Activated naive CD8-positive, alpha-beta T cell treated with anti-CD3 and anti-CD28 coated beads, Interleukin-2, amount 50 U/mL, for 16 hours (primary cell): ENCODE results near the gene CCDC90B.

Experiments used
- DNase-seq: peaks from one replicate; pipeline ENCODE4 v3.0.0-alpha.2; 2020; ENCODE audit warnings: low read depth, low spot score

The CCDC90B gene

DNA sequence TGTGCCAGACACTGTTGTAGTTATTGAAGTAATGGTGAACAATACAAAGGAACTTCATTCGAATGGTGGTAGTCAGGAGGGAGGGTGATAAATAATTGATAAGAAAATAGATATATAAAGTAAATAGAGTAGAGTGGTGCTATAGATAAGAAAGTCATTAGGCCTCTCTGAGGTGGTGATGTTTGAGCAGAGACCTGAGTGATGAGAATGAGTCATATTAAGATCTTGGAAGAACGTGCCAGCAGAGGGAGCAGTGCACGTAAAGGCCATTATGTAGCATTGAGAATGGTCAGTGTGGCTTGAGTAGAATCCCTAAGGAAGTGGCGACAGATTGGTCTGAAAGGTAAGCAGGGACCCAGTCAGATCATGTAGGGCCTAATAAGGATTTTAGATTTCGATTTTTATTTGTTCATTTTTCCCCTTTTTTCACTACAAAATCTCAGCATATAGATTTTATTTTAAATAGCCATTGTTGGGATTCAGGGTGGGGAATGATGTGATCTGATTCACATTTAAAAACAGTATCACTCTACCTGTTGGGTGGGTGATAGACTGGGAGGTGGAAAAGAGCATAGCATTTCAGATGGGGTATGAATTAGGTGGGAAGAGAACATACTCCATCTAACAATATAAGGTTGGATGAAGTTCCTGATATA is 44.7 kb downstream of the CCDC90B start:
- no peak for DNase-seq

DNA sequence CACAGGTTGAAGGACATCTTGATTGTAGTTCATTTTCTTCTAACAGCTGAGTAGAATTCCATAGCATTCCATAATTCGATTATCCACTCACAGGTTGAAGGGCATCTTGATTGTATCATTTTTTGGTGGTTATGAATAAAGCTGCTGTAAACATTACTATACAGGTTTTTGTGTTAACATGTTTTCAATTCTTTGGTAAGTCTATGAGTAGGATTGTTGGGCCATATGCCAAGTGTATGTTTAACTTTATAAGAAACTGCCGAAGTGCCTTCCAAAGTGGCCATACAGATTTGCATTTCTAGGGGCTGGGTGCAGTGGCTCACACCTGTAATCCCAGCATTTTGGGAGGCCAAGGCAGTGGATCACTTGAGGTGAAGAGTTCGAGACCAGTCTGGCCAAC is 48.1 kb downstream of the CCDC90B start:
- DNase-seq, result no peak

DNA sequence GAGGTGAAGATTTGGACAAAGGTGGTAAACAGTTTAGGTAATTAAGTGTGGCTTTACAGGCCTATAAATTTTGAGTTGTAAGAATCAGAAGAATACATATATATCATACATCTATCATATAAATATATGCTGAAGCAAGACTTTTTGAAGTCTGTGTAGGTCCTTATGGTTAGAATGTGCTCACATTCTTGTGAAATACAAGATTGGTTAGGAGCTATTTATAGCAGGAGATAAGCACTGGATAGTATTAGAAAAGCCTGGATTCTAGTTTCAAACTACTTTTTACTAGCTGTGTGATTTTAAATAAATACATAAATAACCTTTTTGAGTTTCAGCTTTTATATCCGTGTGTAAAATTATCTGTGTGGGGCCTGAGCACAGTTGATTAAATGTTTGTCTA is 50.3 kb downstream of the CCDC90B start:
- no peak for DNase-seq

- DNase-seq, result no peak
Measured at GRCh38 chr11:83223457-83223856, 62.7 kb downstream of the CCDC90B start.

DNA sequence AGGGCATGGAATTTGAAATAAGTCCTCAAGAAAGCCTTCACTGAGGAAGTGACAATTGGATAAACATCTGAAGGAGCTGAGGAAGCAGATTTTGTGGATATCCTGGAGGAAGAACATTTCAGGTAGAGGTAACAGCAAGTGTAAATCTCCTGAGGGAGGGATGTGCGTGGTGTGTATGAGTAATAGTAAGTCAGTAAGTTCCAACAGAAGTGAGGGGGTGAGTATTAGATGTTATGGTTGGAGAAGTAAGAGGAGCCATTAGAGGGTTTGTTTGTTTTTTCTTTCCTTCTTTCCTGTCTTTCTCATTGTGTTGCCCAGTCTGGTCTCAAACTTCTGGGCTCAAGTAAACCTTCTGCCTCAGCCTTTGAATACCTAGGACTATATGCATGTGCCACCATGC is 63.7 kb downstream of the CCDC90B start:
- DNase-seq, result no peak

DNA sequence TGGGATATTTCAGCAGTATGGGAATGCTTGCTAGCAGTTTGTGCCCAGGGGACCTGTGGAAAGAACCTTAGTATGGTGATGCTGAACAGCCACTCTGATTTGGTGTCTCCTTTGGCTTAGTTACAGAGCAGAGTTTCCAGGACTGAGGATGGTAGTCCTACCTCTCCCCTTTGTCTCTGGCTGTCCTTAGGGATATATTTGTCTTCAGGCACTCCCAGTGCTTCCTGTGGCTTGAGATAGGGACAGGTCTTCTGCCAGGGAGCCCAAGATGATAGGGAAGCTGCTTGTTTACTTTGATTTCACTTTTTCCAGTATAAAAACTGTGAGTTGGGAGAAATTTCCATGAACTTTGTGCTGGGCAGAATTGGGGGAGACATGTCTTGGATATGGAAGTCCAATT is 64.5 kb downstream of the CCDC90B start:
- no peak for DNase-seq

- no peak for DNase-seq
Measured at GRCh38 chr11:83220260-83220659, 65.9 kb downstream of the CCDC90B start.

GRCh38 chr11:83219095-83219494 is 67.1 kb downstream of the CCDC90B start:
- no peak for DNase-seq
